ENCODE data around the gene GRIK2. TPM values are rescaled to one million over a fixed set of nuclear protein-coding genes. Genes with fewer than 3 reads are reported as not detected.

The GRIK2 gene
- total RNA-seq, 1 experiment from 2014 or later: 0.55 TPM

- Histone ChIP-seq H2AFZ (ENCODE audit: low read length) (no peak overlapping the region), H3K79me2 (ENCODE audit: low read length) (no peaks in the 10 kb centered on the region), H3K9ac (ENCODE audit: low read length) (no peak overlapping the region), H3K9me3 (ENCODE audit: low read length) (no peaks in the 10 kb centered on the region), H3K36me3 (ENCODE audit: low read depth, low read length) (no peaks in the 10 kb centered on the region), H4K20me1 (ENCODE audit: low read length) (no peaks in the 10 kb centered on the region), H3K4me3 (ENCODE audit: low read length) (no peak overlapping the region), H3K27me3 (ENCODE audit: low read length) (no peaks in the 10 kb centered on the region), H3K4me2 (ENCODE audit: low read length) (no peak overlapping the region), H3F3A (ENCODE audit: low read length, unreplicated experiment) (no peaks in the 10 kb centered on the region), H3K27ac (ENCODE audit: low read length) (no peak overlapping the region), H3K9me2 (replicated peaks; ENCODE audit: low read length) (no peaks in the 10 kb centered on the region), H3K4me1 (ENCODE audit: insufficient read depth, low read length) (no peaks in the 10 kb centered on the region)
- ChIA-PET POLR2A (ENCODE audit: unreplicated experiment) (no interaction called here), CTCF (no interaction called here)
- BruUV-seq (replicated peaks): no TSS peak
- no peak for TF ChIP-seq EZH2phosphoT487 (IDR thresholded peaks at IDR 0.05; ENCODE audit: borderline replicate concordance, low read length)
- no peak for TF ChIP-seq CTCF (conservative IDR thresholded peaks at IDR 0.05; ENCODE audit: low read depth, low read length)
- no peak for TF ChIP-seq EZH2 (IDR thresholded peaks at IDR 0.05; ENCODE audit: low read length, unreplicated experiment)
- intact Hi-C loops (cut with micrococcal nuclease): no loop called here
- ATAC-seq (no peak), DNase-seq (no peak)
These were observed 109.3 kb downstream of the GRIK2 start for GRCh38 chr6:101502818-101503217.

GRCh38 chr6:101509536-101509935 is 116.0 kb downstream of the GRIK2 start:
- ChIA-PET CTCF (no interaction called here), POLR2A (ENCODE audit: unreplicated experiment) (no interaction called here)
- no TSS peak for BruUV-seq (replicated peaks)
- Histone ChIP-seq H3K79me2 (ENCODE audit: low read length) (no peaks in the 10 kb centered on the region), H3K9me2 (replicated peaks; ENCODE audit: low read length) (no peaks in the 10 kb centered on the region), H2AFZ (ENCODE audit: low read length) (no peak overlapping the region), H3K4me2 (ENCODE audit: low read length) (no peak overlapping the region), H4K20me1 (ENCODE audit: low read length) (no peaks in the 10 kb centered on the region), H3K27me3 (ENCODE audit: low read length) (no peaks in the 10 kb centered on the region), H3K4me3 (ENCODE audit: low read length) (no peak overlapping the region), H3K4me1 (ENCODE audit: insufficient read depth, low read length) (no peaks in the 10 kb centered on the region), H3K9me3 (ENCODE audit: low read length) (no peaks in the 10 kb centered on the region), H3K36me3 (ENCODE audit: low read depth, low read length) (no peaks in the 10 kb centered on the region), H3K27ac (ENCODE audit: low read length) (no peak overlapping the region), H3F3A (ENCODE audit: low read length, unreplicated experiment) (no peaks in the 10 kb centered on the region), H3K9ac (ENCODE audit: low read length) (no peak overlapping the region)
- DNase-seq: no peak
- ATAC-seq: no peak
- no peak for TF ChIP-seq CTCF (conservative IDR thresholded peaks at IDR 0.05; ENCODE audit: low read depth, low read length)
- TF ChIP-seq EZH2phosphoT487 (IDR thresholded peaks at IDR 0.05; ENCODE audit: borderline replicate concordance, low read length): no peak
- TF ChIP-seq EZH2 (IDR thresholded peaks at IDR 0.05; ENCODE audit: low read length, unreplicated experiment): no peak
- intact Hi-C loops (cut with micrococcal nuclease): no loop called here

- Histone ChIP-seq H3K4me2 (ENCODE audit: low read length) (no peak overlapping the region), H3K4me3 (ENCODE audit: low read length) (no peak overlapping the region), H3K9me2 (replicated peaks; ENCODE audit: low read length) (no peaks in the 10 kb centered on the region), H3K9ac (ENCODE audit: low read length) (no peak overlapping the region), H4K20me1 (ENCODE audit: low read length) (no peaks in the 10 kb centered on the region), H3K27ac (ENCODE audit: low read length) (no peak overlapping the region), H3K9me3 (ENCODE audit: low read length) (no peaks in the 10 kb centered on the region), H2AFZ (ENCODE audit: low read length) (no peak overlapping the region), H3K4me1 (ENCODE audit: insufficient read depth, low read length) (no peaks in the 10 kb centered on the region), H3K79me2 (ENCODE audit: low read length) (no peaks in the 10 kb centered on the region), H3K27me3 (ENCODE audit: low read length) (no peaks in the 10 kb centered on the region), H3F3A (ENCODE audit: low read length, unreplicated experiment) (no peaks in the 10 kb centered on the region), H3K36me3 (ENCODE audit: low read depth, low read length) (no peaks in the 10 kb centered on the region)
- ChIA-PET CTCF (no interaction called here), POLR2A (ENCODE audit: unreplicated experiment) (no interaction called here)
- ATAC-seq (no peak), DNase-seq (no peak)
- intact Hi-C loops (cut with micrococcal nuclease): no loop called here
- BruUV-seq (replicated peaks): no TSS peak
- TF ChIP-seq CTCF (conservative IDR thresholded peaks at IDR 0.05; ENCODE audit: low read depth, low read length) (no peak), EZH2 (IDR thresholded peaks at IDR 0.05; ENCODE audit: low read length, unreplicated experiment) (no peak), EZH2phosphoT487 (IDR thresholded peaks at IDR 0.05; ENCODE audit: borderline replicate concordance, low read length) (no peak)
These were observed 119.7 kb downstream of the GRIK2 start for GRCh38 chr6:101513181-101513580.
